Esophagus muscularis mucosa (tissue), 4 donors: Measurements from ENCODE around the gene TCERG1L. TPM values are rescaled to one million over a fixed set of nuclear protein-coding genes. Genes with fewer than 3 reads are reported as not detected.

Source experiments
- DNase-seq: peaks from one replicate; pipeline ENCODE4 v3.0.0-alpha.2; 2017; ENCODE audit errors: extremely low spot score
- H3K27ac ChIP-seq, 4 donors: fragments of 200-600 bp; sonication (generic); replicated peaks in 1 of 4; 1 replicate in 3 of 4; 2 replicates in 1 of 4; pipeline ENCODE4 v1.5.1; 2016 to 2019; ENCODE audit warnings: mild to moderate bottlenecking in 1 of 4
- H3K27me3 ChIP-seq, 4 donors: fragments of 200-600 bp; sonication (generic); one replicate each; pipeline versions ENCODE4 v1.5.1 to v1.6.0; 2016 to 2019
- H3K36me3 ChIP-seq, 4 donors: fragments of 200-600 bp; sonication (generic); one replicate each; pipeline ENCODE4 v1.5.1; 2016 to 2019
- H3K4me1 ChIP-seq, 4 donors: fragments of 200-600 bp; sonication (generic); one replicate each; pipeline ENCODE4 v1.5.1; 2016 to 2019
- H3K4me3 ChIP-seq, 4 donors: fragments of 200-600 bp; sonication (generic); 1 replicate in 2 of 4; 2 replicates in 2 of 4; pipeline ENCODE4 v1.5.1; 2016 to 2019; ENCODE audit warnings: mild to moderate bottlenecking in 4 of 4, moderate library complexity in 1 of 4
- H3K9me3 ChIP-seq, 4 donors: fragments of 200-600 bp; sonication (generic); 1 replicate in 3 of 4; 2 replicates in 1 of 4; pipeline ENCODE4 v1.5.1; 2016 to 2019
- CTCF ChIP-seq, 3 experiments: fragments of 200-600 bp in 2 of 3; fragments of 450-650 bp in 1 of 3; sonication (generic) in 2 of 3; IDR thresholded peaks; one replicate each; pipeline ENCODE4 v1.5.1; 2017 to 2019; ENCODE audit warnings: antibody characterized with exemption in 3 of 3, mild to moderate bottlenecking in 2 of 3, moderate library complexity in 1 of 3
- EP300 ChIP-seq: sonication (generic); formaldehyde crosslinking; IDR thresholded peaks from one replicate; pipeline ENCODE4 v1.6.1; 2017; ENCODE audit warnings: antibody characterized with exemption
- POLR2A ChIP-seq: fragments of 450-650 bp; IDR thresholded peaks from one replicate; pipeline ENCODE4 v1.6.1; 2017; ENCODE audit warnings: antibody characterized with exemption, moderate library complexity, mild to moderate bottlenecking, low read depth
- POLR2AphosphoS5 ChIP-seq, 2 donors: sonication (generic); formaldehyde crosslinking; IDR thresholded peaks; one replicate each; pipeline ENCODE4 v1.6.1; 2017; ENCODE audit warnings: antibody characterized with exemption in 2 of 2
- WGBS: methylation state at CpG from one replicate; pipeline ENCODE4 v1.1.5; 2018; 5-methylcytosine and 5-hydroxymethylcytosine counted together
- intact Hi-C: fragments of 100-400 bp; cut with DNase I; formaldehyde crosslinking; loops from one replicate; pipeline ENCODE4 v1.15.1; 2023
- total RNA-seq, 4 donors: library from RNA; depleted of rRNA; stranded (reverse); fragments of >200 nt; gene quantifications; one replicate each; pipeline versions ENCODE4 v1.1.0 to v1.2.1, GENCODE V29; 2016

TCERG1L gene
- total RNA-seq, 4 donors from 2014 or later, result not detected

- no peak overlapping the region for H3K4me3 ChIP-seq
- H3K27me3 ChIP-seq, result peaks cover 0 to 17% (median 0%) of the 10 kb centered on the region in 4 donors
- H3K27ac ChIP-seq, result no peak overlapping the region
- WGBS, result 91% methylated on average over 4 of the region's 4 CpGs
- H3K4me1 ChIP-seq, result no peaks in the 10 kb centered on the region
- no peaks in the 10 kb centered on the region for H3K36me3 ChIP-seq
- intact Hi-C loops, result no loop called here
- no peak for DNase-seq
- no peaks in the 10 kb centered on the region for H3K9me3 ChIP-seq
- no peak for TF ChIP-seq POLR2AphosphoS5 (IDR thresholded peaks at IDR 0.05)
Observed at GRCh38 chr10:131188494-131188893, 123.0 kb downstream of the TCERG1L start.

- Histone ChIP-seq H3K27me3 (peaks cover 0 to 19% (median 0%) of the 10 kb centered on the region in 4 donors), H3K9me3 (no peaks in the 10 kb centered on the region), H3K36me3 (no peaks in the 10 kb centered on the region), H3K4me1 (no peaks in the 10 kb centered on the region), H3K4me3 (no peak overlapping the region), H3K27ac (no peak overlapping the region)
- intact Hi-C loops, result no loop called here
- DNase-seq, result no peak
- 78% methylated on average over 6 of the region's 7 CpGs for WGBS
- TF ChIP-seq POLR2AphosphoS5 (IDR thresholded peaks at IDR 0.05) (no peak), CTCF (IDR thresholded peaks at IDR 0.05) (no peak), EP300 (no peak), POLR2A (no peak)
Observed at GRCh38 chr10:131187926-131188325, 123.6 kb downstream of the TCERG1L start.

GRCh38 chr10:131187274-131187673, 124.2 kb downstream of the TCERG1L start:
- H3K4me3 ChIP-seq, result no peak overlapping the region
- WGBS, result 65% methylated on average over 6 of the region's 7 CpGs
- no peaks in the 10 kb centered on the region for H3K36me3 ChIP-seq
- H3K9me3 ChIP-seq, result no peaks in the 10 kb centered on the region
- TF ChIP-seq EP300 (no peak), CTCF (IDR thresholded peaks at IDR 0.05) (no peak), POLR2AphosphoS5 (IDR thresholded peaks at IDR 0.05) (no peak), POLR2A (no peak)
- no peaks in the 10 kb centered on the region for H3K4me1 ChIP-seq
- DNase-seq, result no peak
- H3K27ac ChIP-seq, result no peak overlapping the region
- intact Hi-C loops, result no loop called here
- H3K27me3 ChIP-seq, result peaks cover 0 to 19% (median 0%) of the 10 kb centered on the region in 4 donors

GRCh38 chr10:131186547-131187253, 124.8 kb downstream of the TCERG1L start:
- 83% methylated on average over 11 of the region's 12 CpGs for WGBS
- Histone ChIP-seq H3K27ac (no peak overlapping the region), H3K4me1 (no peaks in the 10 kb centered on the region), H3K27me3 (peaks cover 0 to 21% (median 0%) of the 10 kb centered on the region in 4 donors), H3K9me3 (no peaks in the 10 kb centered on the region), H3K4me3 (no peak overlapping the region), H3K36me3 (no peaks in the 10 kb centered on the region)
- no peak for DNase-seq
- intact Hi-C loops, result no loop called here
- TF ChIP-seq EP300 (no peak), POLR2A (no peak), CTCF (IDR thresholded peaks at IDR 0.05) (no peak), POLR2AphosphoS5 (IDR thresholded peaks at IDR 0.05) (no peak)

GRCh38 chr10:131184503-131184902, 127.0 kb downstream of the TCERG1L start:
- peaks cover 0 to 40% (median 0%) of the 10 kb centered on the region in 4 donors for H3K27me3 ChIP-seq
- no peak overlapping the region for H3K4me3 ChIP-seq
- intact Hi-C loops, result no loop called here
- no peaks in the 10 kb centered on the region for H3K36me3 ChIP-seq
- no peak for TF ChIP-seq EP300
- TF ChIP-seq CTCF (IDR thresholded peaks at IDR 0.05), result no peak
- TF ChIP-seq POLR2A, result no peak
- no peak for TF ChIP-seq POLR2AphosphoS5 (IDR thresholded peaks at IDR 0.05)
- no peaks in the 10 kb centered on the region for H3K9me3 ChIP-seq
- H3K27ac ChIP-seq, result no peak overlapping the region
- H3K4me1 ChIP-seq, result no peaks in the 10 kb centered on the region
- no peak for DNase-seq
- 87% methylated on average over 9 of the region's 9 CpGs for WGBS
